ENCODE measurements around the gene SAA4.
"Not testable (repeated sequence)": the region's sequence is repeated elsewhere in the genome, so short reads cannot be mapped to it uniquely, and the experiment has no call there.

Gene SAA4, protein sequence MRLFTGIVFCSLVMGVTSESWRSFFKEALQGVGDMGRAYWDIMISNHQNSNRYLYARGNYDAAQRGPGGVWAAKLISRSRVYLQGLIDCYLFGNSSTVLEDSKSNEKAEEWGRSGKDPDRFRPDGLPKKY

DNA sequence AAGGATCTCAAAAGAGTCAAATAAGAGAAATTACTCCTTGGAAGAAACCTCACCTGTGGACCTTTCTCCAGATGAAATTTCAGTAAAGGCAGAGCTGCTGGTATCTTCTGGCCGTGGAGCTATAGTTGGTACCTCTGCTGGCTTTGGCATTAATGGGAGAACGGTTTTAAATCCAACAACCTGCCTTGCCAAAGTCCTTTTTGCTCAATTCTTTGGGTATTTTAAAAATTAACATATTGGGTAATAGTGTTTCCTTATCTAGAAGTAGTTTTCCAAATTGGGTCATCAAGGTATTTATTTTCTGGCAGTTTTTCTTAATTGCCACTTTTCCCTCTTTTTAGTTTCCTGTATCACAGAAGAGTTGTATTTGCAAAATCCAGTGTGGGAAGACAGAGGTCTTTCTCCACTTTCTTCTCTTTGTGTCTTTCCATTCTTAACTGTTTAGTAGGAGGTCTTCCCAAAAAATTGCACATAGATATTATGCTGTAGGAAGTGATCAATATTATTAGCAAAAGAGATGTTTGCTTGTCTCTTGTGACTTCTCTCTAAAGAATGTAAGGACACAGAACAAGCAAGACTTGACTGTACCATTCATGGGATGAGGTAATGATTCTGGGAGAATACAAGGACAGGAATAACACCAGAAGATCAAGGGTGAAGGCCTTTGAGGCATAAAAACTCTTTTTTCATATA is at the start of gene SAA4:
SAA4 (minus strand) TSS at position 139 of the 693 bp plus-strand sequence. CDS start 876 bp downstream, outside the sequence.
- DNase-seq: no peak

DNA sequence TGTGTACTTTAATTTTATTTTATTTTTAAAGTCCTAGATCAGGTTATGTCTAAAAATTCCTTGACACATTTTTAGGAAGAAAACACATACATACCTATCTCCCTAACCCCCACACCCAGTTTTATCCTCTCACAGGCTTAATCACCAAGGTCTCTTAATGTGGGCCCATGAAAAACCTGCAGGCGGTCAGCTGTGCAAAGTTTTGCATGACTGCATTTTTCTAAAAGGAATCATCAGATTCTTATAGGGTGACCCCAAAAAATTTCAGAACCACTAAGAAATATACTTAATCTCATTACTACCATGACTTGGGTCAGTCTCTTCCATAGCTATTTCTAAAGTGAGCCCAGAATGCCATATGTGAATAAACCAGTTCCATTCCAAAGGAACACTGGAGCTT is 49.2 kb upstream of the SAA4 start:
- DNase-seq: no peak

DNA sequence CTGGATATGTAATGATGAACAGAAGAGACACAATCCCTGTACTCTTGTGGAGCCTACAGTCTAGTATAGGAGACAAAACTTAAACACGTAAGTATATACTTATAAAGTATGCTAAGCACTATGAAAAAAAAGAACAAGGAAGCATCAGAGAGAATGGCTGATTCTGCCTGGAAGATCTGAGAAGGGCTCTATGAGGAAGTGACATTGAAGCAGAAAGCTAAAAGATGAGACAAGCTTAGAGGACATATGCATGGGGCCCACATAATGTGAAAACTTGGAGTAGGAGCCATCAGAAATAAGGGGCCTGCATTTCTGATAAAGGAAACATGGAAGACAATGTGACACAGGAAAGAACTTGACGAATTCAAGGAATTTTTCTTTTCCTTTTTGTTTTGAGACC is 46.0 kb upstream of the SAA4 start:
- no peak for DNase-seq

DNA sequence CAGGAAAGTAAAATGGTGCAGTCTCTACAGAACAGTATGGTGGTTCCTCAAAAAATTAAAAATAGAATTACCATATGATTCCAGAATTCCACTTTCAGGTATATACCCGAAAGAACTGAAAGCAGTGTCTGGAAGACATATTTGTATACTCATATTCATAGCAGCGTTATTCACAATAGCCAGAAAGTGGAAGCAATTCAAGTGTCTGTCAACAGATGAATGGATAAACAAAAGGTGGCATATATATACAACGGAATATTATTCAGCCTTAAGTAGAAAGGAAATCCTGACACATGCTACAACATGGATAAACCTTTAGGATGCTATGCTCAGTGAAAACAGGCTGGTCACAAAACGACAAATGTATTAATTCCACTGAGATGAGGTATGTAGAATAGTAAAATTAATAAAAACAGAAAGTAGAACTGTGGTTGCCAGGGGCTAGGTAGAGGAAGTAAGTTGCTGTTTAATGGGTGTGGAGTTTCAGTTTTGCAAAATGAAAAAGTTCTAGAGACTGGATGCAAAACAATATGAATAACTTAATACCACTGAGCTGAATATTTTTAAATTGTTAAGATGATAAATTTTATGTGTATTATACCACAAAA is 43.9 kb upstream of the SAA4 start:
- no peak for DNase-seq

DNA sequence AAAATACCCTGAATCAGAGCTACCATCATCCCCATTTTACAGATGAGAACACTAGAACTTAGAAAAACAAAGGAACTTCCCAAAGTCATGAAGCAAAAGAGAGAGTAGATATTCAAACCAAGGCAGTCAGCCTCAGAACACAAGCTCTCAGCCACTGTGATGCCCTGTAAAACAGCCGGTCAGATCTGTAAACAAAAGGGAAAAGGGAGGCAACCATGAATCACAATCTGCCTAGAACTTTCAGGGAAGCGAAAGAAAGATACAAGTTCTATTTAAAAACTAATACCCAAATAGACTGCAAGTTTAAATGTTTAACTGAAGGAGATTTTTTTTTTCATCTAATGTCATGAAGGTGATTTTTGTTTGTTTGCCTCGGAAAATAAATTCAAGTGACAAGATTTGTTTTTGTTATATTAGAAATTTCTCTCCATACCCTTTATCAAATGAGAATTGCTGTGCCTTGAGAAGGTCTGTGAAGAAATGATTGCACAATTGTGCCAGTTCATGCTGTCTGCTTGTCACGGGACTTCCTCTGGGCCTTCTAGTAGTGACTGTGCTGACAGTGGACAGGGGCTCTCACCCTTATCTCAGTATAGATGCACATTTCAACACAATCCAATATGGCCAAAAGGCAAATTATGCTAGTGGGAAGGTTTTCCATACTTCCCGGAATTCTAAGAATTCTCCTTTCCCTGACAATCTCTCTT is 41.1 kb upstream of the SAA4 start:
- DNase-seq: no peak

DNA sequence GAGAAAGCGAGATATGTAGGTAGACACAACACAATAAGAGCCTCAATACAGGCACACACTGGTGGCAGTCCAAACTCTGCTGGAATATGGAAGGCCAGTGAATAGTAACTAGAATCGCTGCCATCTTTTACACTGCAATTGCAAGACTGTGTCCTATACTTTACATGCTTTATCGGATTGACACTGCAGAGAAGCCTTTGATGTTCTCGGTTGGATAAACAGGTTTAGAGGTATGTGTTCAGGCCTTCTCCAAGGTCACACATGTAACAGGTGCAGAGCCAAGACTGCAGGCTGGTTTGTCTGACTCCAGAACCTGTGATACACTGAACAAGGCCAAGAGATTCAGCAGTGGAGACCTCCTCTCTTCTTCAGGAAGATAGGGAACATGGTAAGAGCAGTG is 34.6 kb upstream of the SAA4 start:
- DNase-seq: no peak

DNA sequence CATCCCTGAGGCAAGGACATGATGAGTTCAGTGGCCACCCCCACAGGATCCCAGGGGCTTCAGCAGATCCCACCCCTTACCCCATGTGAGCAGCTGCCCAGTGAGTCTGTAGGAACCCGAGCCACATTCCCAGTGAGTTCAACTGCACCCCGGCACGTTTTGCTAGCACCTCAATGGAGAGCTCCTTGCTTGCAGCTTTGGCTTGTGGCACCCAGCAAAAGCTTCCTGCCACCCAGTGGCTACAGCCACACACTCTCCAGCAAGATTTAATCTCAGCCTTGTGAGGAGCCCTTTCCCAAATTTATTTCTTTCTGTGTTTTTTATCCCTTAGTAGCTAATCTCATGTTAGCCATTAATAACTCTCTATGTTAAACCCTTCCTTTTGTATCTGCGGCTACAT is 33.5 kb upstream of the SAA4 start:
- DNase-seq: no peak

DNA sequence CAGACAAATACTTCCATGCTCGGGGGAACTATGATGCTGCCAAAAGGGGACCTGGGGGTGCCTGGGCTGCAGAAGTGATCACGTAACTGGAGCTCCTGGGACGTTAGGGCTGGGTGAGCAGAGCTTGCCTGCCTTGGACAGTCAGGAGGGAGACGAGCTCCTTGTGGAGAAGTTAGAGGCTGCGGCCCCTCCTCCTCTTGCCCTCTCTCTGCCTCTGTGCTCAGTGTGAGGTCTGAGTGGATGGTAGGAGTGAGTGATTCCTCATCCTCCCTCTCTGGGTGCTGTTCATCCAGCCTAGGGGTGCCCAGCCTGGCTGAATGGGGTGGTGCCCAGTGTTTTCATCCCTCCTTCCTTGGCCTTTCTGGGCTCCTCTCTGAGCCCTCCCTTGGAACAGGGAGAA is 32.6 kb upstream of the SAA4 start:
- DNase-seq: not testable (repeated sequence)

DNA sequence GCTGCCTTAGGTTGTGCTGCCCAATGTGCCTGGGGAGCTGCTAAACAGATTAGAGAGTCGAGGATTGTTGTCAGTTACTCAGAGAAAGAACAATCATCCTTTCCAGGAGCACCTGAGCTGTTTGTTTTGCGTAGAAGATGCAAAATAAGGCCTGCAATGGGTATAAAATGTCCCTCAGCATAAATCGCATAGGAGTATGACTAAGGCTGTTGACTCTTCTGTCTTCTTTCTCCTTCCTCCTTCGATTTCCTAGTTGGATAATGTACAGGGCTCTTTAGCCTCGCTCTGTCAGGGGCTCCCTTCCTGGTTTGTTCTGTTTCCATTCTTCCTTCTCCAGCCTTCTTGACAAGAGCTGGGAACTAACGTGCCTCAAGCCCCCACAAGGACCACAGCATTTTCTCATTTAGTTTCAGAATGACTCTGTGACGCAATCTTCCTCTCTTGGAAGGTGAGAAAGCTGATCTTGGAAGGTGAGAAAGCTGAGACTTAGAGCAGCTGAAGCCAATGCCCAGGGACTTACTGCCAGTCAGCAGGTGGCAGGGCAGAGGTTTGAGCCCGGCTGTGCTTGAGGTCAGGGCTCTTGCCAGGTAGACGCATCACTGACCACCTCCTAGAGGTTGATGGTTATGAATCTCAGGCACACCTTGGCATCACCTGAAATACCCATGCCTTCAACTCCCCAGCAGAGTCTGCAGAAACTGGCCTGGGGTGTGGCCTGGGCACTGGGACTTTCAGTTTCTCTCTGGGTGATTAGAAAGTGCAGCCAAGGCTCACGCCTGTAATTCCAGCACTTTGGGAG is 30.9 kb upstream of the SAA4 start:
- DNase-seq: not testable (repeated sequence)

DNA sequence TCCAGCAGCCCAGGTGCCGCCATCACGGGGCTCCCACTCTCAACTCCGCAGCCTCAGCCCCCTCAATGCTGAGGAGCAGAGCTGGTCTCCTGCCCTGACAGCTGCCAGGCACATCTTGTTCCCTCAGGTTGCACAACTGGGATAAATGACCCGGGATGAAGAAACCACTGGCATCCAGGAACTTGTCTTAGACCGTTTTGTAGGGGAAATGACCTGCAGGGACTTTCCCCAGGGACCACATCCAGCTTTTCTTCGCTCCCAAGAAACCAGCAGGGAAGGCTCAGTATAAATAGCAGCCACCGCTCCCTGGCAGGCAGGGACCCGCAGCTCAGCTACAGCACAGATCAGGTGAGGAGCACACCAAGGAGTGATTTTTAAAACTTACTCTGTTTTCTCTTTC is 29.3 kb upstream of the SAA4 start, which contains the start of gene SAA1:
SAA1 (plus strand) TSS at position 316 of the 400 bp plus-strand sequence. CDS start 624 bp downstream, outside the sequence.
- DNase-seq: no peak

DNA sequence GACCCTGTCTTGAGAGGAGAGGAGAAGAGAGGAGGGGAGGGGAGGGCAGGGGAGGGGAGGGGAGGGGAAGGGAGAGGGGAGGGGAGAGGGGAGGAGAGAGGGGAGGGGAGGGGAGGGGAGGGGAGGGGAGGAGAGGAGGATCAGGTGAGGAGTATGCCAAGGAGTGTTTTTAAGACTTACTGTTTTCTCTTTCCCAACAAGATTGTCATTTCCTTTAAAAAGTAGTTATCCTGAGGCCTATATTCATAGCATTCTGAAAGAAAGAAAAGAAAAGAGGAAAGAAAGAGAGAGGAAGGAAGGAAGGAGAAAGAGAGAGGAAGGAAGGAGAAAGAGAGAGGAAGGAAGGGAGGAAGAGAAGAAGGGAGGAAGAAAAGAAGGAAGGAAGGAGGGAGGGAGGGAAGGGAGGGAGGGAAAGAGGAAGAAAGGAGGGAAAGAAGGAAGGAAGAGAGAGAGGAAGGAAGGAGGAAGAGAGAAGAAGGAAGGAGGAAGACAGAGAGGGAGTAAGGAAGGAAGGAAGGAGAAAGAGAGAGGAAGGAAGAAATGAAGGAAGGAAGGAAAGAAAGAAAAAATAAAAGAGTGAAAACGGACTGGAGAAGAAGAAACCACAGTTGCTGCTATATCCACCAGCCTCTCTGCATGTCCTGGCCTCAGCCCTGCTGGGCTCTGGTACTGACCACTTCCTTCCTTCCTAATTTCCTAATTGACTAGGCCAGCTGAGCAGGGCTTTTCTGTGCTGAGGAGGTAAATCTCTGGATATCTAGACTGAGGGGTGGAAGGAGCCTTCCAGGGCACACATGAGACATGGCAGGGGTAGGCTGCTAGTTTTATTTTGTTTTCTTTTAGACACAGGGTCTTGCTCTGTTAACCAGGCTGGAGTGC is 28.3 kb upstream of the SAA4 start:
- DNase-seq: no peak

DNA sequence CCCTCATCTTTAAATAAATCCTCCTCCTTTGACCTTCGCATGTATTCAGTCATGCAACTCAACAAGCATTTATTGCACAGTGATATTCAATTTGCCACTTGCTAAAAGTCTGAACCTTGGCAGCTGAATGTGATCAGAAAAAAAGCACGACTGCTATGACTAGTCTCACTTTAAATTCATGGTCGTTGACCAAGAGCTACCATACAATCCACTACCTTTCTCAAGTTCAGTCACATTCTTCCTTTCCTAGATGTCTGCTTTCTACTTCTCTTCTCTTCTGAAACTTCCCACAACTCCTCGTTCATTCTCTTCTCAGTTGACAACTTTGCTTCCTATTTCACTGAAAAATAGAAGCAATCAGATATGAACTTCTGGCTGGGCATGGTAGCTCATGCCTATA is 27.4 kb upstream of the SAA4 start:
- no peak for DNase-seq

DNA sequence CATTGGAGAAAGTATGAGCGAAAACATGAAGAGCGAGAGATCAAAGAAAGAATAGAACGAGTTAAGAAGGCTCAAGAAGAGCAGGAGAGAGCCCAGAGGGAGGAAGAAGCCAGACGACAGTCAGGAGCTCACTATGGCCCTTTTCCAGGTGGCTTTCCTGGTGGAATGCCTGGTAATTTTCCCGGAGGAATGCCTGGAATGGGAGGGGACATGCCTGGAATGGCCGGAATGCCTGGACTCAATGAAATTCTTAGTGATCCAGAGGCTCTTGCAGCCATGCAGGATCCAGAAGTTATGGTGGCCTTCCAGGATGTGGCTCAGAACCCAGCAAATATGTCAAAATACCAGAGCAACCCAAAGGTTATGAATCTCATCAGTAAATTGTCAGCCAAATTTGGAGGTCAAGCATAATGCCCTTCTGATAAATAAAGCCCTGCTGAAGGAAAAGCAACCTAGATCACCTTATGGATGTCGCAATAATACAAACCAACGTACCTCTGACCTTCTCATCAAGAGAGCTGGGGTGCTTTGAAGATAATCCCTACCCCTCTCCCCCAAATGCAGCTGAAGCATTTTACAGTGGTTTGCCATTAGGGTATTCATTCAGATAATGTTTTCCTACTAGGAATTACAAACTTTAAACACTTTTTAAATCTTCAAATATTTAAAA is 26.2 kb upstream of the SAA4 start:
- DNase-seq: not testable (repeated sequence)

DNA sequence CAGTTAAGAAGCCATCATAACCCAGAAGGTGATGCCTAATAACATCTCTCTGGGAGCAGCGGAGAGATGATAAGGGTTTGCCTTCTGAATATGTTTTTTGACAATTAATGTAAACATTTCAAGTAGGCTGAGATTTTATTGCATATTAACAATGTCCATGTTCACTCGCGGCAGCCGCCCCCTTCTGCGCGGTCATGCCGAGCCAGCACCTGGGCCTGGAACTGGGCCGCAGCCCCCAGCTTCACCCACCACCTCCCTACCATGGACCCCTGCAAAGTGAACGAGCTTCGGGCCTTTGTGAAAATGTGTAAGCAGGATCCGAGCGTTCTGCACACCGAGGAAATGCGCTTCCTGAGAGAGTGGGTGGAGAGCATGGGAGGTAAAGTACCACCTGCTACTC is 25.1 kb upstream of the SAA4 start:
- no peak for DNase-seq

DNA sequence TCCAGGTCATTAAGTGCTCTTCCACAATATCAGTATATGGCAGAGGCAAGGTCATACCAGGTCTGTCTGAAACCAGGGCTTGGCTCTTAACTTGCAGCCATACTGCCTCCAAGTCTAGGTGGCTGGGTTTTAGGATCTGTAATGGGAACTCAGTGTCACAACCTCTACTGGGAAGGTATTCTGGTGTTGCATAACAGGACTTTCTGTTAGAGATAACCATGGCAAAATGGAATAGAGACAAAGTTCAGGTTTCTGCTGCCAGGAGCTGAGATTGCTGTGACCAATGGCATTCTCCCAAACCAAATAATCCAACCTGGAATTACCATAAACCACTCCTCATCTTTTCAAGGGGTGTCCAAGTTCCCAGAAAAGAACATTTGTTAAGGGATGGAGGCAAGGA is 22.7 kb upstream of the SAA4 start:
- no peak for DNase-seq

DNA sequence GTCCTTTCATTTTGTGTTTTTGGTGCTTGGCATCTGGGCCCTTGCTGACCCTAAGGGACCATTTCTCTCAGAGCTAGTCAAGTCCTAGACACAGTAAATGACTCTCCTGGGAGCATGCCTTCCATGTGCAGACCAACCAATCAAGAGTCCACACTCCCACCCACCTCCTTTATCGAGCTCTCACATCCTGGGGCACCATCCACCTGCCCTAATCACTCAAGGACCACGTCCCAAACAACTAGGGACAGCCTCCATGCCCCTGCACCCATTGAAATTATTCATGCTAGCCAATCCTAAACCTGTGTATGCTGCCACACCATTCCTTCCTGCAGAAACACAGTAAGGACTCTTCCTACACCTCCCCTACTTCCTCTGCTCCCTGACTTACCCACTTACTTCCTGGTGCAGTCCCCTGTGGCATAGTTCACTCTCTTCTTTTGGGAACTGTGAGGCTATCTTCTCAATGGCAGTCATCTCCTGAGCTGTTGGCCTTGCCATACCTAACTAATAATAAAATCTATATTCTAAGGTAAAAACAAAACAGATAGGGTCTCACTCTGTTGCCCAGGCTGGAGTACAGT is 18.3 kb upstream of the SAA4 start:
- no peak for DNase-seq

DNA sequence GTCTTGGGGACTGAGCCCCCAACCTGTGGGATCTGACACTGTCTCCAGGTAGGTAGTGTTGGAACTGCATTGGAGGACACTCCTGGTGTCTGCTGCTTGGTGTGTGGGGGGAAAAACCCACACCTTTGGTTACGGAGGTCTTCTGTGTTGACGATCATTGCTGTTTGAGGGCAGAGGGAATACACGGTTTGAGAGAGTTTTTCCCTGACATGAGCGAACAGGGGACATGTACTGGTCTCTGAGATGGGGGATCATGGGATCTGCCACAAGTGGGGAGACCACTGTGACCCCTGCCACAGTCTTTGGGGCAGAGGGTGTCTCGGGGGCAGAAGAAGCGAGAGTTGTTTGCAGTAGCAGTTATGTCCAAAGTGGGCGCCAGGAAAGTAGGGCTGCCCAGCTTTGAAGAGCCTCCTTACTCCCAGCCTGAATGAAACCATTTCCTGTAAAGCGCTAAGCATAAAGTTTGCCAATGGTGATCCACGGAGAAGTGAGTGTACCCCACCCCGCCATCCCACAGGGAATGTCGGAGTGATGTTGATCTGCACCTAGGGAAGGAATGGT is 17.3 kb upstream of the SAA4 start:
- no peak for DNase-seq

DNA sequence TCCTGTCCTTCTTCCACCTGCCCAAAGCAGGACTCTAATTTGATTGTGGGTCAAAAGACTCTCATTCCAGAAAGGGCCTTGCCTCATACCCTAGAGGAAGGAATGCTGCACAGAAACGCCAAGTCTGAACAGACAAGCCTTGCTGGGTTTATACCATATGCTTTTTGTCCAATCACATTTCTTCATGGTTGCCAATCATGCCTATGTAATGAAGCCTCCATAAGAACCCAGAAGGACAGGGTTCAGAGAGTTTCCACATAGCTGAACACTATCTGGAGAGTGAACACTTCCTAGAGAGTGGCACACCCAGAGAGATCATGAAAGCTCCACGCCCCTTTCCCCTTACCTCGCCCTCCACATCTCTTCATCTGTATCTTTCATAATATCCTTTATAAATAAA is 16.6 kb upstream of the SAA4 start:
- DNase-seq: no peak

DNA sequence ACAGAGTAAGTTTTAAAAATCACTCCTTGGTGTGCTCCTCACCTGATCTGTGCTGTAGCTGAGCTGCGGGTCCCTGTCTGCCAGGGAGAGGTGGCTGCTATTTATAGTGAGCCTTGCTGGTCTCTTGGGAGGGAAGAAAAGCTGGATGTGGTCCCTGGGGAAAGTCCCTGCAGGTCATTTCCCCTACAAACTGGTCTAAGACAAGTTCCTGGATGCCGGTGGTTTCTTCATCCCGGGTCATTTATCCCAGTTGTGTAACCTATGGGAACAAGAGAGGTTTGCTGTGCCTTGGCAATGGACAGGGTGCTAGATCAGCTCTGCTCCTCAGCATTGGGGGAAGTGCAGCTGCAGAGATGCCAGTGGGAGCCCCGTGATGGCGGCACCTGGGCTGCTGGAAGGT is 12.0 kb upstream of the SAA4 start, which contains the start of gene SAA2:
SAA2 (minus strand) TSS at position 108 of the 400 bp plus-strand sequence. CDS start 657 bp downstream, outside the sequence.
- no peak for DNase-seq

DNA sequence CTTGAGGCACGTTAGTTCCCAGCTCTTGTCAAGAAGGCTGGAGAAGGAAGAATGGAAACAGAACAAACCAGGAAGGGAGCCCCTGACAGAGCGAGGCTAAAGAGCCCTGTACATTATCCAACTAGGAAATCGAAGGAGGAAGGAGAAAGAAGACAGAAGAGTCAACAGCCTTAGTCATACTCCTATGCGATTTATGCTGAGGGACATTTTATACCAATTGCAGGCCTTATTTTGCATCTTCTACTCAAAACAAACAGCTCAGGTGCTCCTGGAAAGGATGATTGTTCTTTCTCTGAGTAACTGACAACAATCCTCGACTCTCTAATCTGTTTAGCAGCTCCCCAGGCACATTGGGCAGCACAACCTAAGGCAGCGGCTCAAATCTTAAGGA is 10.6 kb upstream of the SAA4 start:
- DNase-seq: not testable (repeated sequence)
